SK-N-SH treated with all-trans-retinoic acid at 6 μM for 48 hours (cell line): ENCODE results near the gene VSTM4.

Experiments used
- ATAC-seq: fragments of 200-7000 bp; cut with Tn5 transposase; 3 replicates; pipeline ENCODE4 v1.9.1; 2020; ENCODE audit warnings: mild to moderate bottlenecking, moderate library complexity
- ARNTL ChIP-seq: fragments of 450-650 bp; formaldehyde crosslinking; IDR thresholded peaks from 2 replicates; pipeline ENCODE4 v1.5.0; 2020; ENCODE audit warnings: low read depth, mild to moderate bottlenecking, moderate library complexity, borderline replicate concordance
- CSDC2 ChIP-seq: fragments of 250-450 bp; sonication (Bioruptor Pico); IDR thresholded peaks from 2 replicates; pipeline ENCODE4 v1.5.0; 2020; ENCODE audit warnings: mild to moderate bottlenecking, moderate library complexity
- CSRNP3 ChIP-seq: fragments of 250-450 bp; sonication (Bioruptor Pico); IDR thresholded peaks from 2 replicates; pipeline ENCODE4 v1.5.1; 2021; ENCODE audit warnings: mild to moderate bottlenecking, moderate library complexity
- ESRRG ChIP-seq: fragments of 250-450 bp; sonication (Bioruptor Pico); IDR thresholded peaks from 2 replicates; pipeline ENCODE4 v1.6.1; 2021; ENCODE audit warnings: mild to moderate bottlenecking
- ISL1 ChIP-seq: fragments of 250-450 bp; sonication (Bioruptor Pico); IDR thresholded peaks from 2 replicates; pipeline ENCODE4 v2.1.2; 2022; ENCODE audit warnings: mild to moderate bottlenecking, moderate library complexity
- OSR1 ChIP-seq: fragments of 250-450 bp; sonication (Bioruptor Pico); IDR thresholded peaks from 2 replicates; pipeline ENCODE4 v1.8.0; 2022; ENCODE audit warnings: moderate library complexity, mild to moderate bottlenecking, inconsistent platforms
- PPARA ChIP-seq: fragments of 250-450 bp; sonication (Bioruptor Pico); IDR thresholded peaks from 2 replicates; pipeline ENCODE4 v1.5.0; 2020; ENCODE audit warnings: mild to moderate bottlenecking, borderline replicate concordance
- RARB ChIP-seq: fragments of 250-450 bp; sonication (Bioruptor Pico); IDR thresholded peaks from 2 replicates; pipeline ENCODE4 v1.8.0; 2021; ENCODE audit warnings: mild to moderate bottlenecking, moderate library complexity
- TCF4 ChIP-seq: fragments of 250-450 bp; sonication (Bioruptor Pico); IDR thresholded peaks from 2 replicates; pipeline ENCODE4 v1.8.0; 2021; ENCODE audit warnings: mild to moderate bottlenecking, moderate library complexity, borderline replicate concordance
- TOX ChIP-seq: fragments of 250-450 bp; sonication (Bioruptor Pico); IDR thresholded peaks from 2 replicates; pipeline ENCODE4 v1.8.0; 2021; ENCODE audit warnings: mild to moderate bottlenecking, moderate library complexity, borderline replicate concordance
- TSHZ2 ChIP-seq: fragments of 250-450 bp; sonication (Bioruptor Pico); IDR thresholded peaks from 2 replicates; pipeline ENCODE4 v1.5.0; 2020; ENCODE audit warnings: mild to moderate bottlenecking, moderate library complexity
- ZC3H10 ChIP-seq: fragments of 250-450 bp; sonication (Bioruptor Pico); IDR thresholded peaks from 2 replicates; pipeline ENCODE4 v1.5.1; 2021; ENCODE audit warnings: mild to moderate bottlenecking, moderate library complexity
- ZFP3 ChIP-seq: fragments of 250-450 bp; sonication (Bioruptor Pico); IDR thresholded peaks from 2 replicates; pipeline ENCODE4 v1.5.0; 2020; ENCODE audit warnings: mild to moderate bottlenecking, moderate library complexity
- ZNF565 ChIP-seq: fragments of 450-650 bp; formaldehyde crosslinking; conservative IDR thresholded peaks from 2 replicates; pipeline ENCODE4 v1.5.0; 2020; ENCODE audit warnings: low read depth, mild to moderate bottlenecking, moderate library complexity
- ZNF70 ChIP-seq: fragments of 450-650 bp; formaldehyde crosslinking; IDR thresholded peaks from 2 replicates; pipeline ENCODE4 v1.5.0; 2020; ENCODE audit warnings: mild to moderate bottlenecking, moderate library complexity
- ZNF8 ChIP-seq: fragments of 450-650 bp; formaldehyde crosslinking; IDR thresholded peaks from 2 replicates; pipeline ENCODE4 v1.5.0; 2020; ENCODE audit warnings: mild to moderate bottlenecking, moderate library complexity
- TF ChIP-seq, protein P1 (sequence below): fragments of 250-450 bp; sonication (Bioruptor Pico); IDR thresholded peaks from 2 replicates; pipeline ENCODE4 v1.8.0; 2021; ENCODE audit warnings: low read depth, mild to moderate bottlenecking, moderate library complexity, borderline replicate concordance
- TF ChIP-seq, protein P2 (sequence below): fragments of 250-450 bp; sonication (Bioruptor Pico); IDR thresholded peaks from 2 replicates; pipeline ENCODE4 v1.8.0; 2020; ENCODE audit warnings: mild to moderate bottlenecking, moderate library complexity, borderline replicate concordance

Gene VSTM4

DNA sequence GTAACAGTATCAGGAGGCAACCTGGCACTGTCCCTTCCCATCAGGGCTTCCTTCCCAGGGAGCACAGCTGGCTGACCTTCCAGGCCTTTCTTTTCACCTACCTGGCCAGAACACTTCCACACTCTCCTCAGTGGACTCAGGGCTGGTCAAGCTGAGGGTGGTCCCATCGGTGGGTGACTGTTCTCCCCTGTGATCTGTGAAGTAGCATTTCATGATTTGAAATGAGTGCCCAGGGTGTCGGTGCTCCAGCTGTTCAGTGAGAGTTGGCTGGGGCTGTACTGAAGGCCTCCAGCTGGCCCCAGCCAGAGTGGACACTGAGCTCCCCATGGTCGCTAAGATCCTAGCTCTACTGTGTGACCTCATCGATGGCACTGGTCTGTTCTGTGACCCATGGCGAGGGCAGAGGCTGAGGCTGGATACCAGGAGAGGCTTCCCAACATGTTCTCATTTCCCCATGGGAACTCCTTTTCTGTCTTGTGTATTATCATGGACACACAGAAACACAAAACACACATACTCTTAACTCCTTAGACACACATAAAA lies 18.5 kb upstream of the VSTM4 start, which contains the start of gene FAM170B:
Gene FAM170B, minus strand, starts transcription at position 316 of the 543 bp plus-strand sequence. Its CDS starts 103 bp downstream, at position 213.
- no peak for TF ChIP-seq ZNF565 (CRISPR knock-in tag)
- TF ChIP-seq CSDC2 (CRISPR knock-in tag), result no peak
- TF ChIP-seq OSR1 (CRISPR knock-in tag), result no peak
- no peak for TF ChIP-seq PPARA (CRISPR knock-in tag)
- TF ChIP-seq TCF4, result no peak
- no peak for TF ChIP-seq ZNF8 (CRISPR knock-in tag)
- no peak for TF ChIP-seq RARB (CRISPR knock-in tag)
- TF ChIP-seq, protein P1, sequence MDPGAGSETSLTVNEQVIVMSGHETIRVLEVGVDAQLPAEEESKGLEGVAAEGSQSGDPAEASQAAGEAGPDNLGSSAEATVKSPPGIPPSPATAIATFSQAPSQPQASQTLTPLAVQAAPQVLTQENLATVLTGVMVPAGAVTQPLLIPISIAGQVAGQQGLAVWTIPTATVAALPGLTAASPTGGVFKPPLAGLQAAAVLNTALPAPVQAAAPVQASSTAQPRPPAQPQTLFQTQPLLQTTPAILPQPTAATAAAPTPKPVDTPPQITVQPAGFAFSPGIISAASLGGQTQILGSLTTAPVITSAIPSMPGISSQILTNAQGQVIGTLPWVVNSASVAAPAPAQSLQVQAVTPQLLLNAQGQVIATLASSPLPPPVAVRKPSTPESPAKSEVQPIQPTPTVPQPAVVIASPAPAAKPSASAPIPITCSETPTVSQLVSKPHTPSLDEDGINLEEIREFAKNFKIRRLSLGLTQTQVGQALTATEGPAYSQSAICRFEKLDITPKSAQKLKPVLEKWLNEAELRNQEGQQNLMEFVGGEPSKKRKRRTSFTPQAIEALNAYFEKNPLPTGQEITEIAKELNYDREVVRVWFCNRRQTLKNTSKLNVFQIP (CRISPR knock-in tag), result no peak
- TF ChIP-seq, all 23 proteins: peak for 0
- ATAC-seq, result no peak

DNA sequence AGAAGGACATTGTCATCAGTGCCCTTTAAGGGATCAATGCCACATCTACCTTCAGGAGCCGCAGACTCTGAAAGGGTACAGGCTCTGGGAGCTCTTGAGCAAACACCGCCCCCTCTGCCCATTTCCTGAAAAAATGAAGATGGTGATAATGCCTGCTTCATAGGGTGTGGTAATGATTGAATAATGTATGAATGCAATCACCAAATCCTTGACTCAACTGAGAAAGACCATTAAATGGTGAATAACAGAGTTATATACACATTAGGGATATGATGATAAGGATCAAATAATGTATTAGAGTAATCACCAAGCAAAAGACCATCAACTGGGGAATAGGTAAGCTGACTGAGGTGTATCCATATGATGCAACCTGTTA lies 17.0 kb upstream of the VSTM4 start:
- no peak for TF ChIP-seq ZFP3 (CRISPR knock-in tag)
- TF ChIP-seq ZC3H10 (CRISPR knock-in tag), result no peak
- no peak for TF ChIP-seq TCF4
- TF ChIP-seq ARNTL (CRISPR knock-in tag), result no peak
- TF ChIP-seq, protein P2, sequence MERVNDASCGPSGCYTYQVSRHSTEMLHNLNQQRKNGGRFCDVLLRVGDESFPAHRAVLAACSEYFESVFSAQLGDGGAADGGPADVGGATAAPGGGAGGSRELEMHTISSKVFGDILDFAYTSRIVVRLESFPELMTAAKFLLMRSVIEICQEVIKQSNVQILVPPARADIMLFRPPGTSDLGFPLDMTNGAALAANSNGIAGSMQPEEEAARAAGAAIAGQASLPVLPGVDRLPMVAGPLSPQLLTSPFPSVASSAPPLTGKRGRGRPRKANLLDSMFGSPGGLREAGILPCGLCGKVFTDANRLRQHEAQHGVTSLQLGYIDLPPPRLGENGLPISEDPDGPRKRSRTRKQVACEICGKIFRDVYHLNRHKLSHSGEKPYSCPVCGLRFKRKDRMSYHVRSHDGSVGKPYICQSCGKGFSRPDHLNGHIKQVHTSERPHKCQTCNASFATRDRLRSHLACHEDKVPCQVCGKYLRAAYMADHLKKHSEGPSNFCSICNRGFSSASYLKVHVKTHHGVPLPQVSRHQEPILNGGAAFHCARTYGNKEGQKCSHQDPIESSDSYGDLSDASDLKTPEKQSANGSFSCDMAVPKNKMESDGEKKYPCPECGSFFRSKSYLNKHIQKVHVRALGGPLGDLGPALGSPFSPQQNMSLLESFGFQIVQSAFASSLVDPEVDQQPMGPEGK, result no peak
- TF ChIP-seq ZNF70, result no peak
- TF ChIP-seq ZNF565 (CRISPR knock-in tag), result no peak
- TF ChIP-seq RARB (CRISPR knock-in tag), result no peak
- TF ChIP-seq TSHZ2 (CRISPR knock-in tag), result no peak
- no peak for TF ChIP-seq PPARA (CRISPR knock-in tag)
- TF ChIP-seq TOX (CRISPR knock-in tag), result no peak
- TF ChIP-seq ISL1 (CRISPR knock-in tag), result no peak
- TF ChIP-seq, protein P1 (CRISPR knock-in tag), result no peak
- no peak for ATAC-seq

DNA sequence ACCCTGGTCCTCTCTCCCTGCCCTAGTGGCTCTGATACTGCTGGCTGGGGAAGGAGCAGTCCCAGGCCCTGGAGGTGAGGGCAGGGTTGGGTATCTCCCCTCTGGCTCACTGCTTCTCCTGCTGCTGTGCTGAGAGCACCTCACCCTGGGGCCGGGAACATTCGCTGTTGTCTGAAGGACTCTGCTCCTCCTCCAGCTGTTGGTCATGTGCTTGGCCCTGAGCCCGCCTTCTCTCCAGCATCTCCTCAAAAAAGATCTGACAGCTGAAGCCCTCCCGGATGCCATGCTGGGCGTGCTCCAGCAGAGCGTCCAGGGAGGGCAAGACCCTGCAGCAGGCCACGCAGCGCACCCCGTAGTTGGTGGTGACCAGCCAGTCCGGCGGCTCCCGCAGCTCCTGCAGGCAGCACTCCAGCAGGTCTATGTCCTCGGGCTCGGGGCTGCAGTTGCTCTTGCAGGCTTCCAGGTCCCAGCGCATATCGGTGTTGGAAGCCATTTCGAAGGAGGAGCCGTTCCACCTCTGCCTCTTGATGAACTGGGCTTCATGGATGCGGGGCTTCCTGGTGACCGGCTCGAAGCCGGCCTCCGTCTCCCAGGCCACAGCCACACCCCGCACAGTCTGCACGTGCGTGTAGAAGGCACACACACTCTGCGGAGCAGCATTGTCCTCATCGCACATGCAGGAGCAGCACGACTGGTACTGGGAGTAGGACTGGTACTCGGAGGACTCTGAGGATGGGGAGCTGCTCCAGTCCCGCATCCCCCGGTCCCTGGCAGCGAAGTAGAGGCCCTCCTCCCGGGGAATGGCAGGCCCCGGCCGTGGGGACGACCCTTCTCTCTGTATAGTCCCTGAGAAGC lies 16.4 kb upstream of the VSTM4 start:
- TF ChIP-seq ESRRG (CRISPR knock-in tag), result no peak
- no peak for TF ChIP-seq CSRNP3
- no peak for TF ChIP-seq ZNF70
- TF ChIP-seq RARB (CRISPR knock-in tag), result no peak
- no peak for ATAC-seq
